LNCAP (cell line): ENCODE results near the gene SPTSSA.

Experiments used
- CTCF ChIP-seq: fragments of 450-650 bp; IDR thresholded peaks from 2 replicates; pipeline ENCODE4 v1.5.1; 2017; ENCODE audit warnings: mild to moderate bottlenecking

The SPTSSA gene

GRCh38 chr14:34478261-34478660 is 16.2 kb upstream of the SPTSSA start:
- no peak for TF ChIP-seq CTCF

GRCh38 chr14:34475163-34475562 is 13.1 kb upstream of the SPTSSA start:
- no peak for TF ChIP-seq CTCF

GRCh38 chr14:34474187-34474679 is 12.2 kb upstream of the SPTSSA start:
- TF ChIP-seq CTCF = no peak

GRCh38 chr14:34472706-34473279 is 10.8 kb upstream of the SPTSSA start:
- TF ChIP-seq CTCF = no peak

GRCh38 chr14:34470319-34470718 is 8.3 kb upstream of the SPTSSA start:
- no peak for TF ChIP-seq CTCF

GRCh38 chr14:34466691-34467090 is 4.7 kb upstream of the SPTSSA start:
- no peak for TF ChIP-seq CTCF

GRCh38 chr14:34465069-34465859 is 3.2 kb upstream of the SPTSSA start:
- TF ChIP-seq CTCF = no peak
